ENCODE results near the gene VRTN. TPM values are rescaled to one million over a fixed set of nuclear protein-coding genes. Genes with fewer than 3 reads are reported as not detected.

VRTN gene
- total RNA-seq, 1 experiment from 2014 or later, result not detected

DNA sequence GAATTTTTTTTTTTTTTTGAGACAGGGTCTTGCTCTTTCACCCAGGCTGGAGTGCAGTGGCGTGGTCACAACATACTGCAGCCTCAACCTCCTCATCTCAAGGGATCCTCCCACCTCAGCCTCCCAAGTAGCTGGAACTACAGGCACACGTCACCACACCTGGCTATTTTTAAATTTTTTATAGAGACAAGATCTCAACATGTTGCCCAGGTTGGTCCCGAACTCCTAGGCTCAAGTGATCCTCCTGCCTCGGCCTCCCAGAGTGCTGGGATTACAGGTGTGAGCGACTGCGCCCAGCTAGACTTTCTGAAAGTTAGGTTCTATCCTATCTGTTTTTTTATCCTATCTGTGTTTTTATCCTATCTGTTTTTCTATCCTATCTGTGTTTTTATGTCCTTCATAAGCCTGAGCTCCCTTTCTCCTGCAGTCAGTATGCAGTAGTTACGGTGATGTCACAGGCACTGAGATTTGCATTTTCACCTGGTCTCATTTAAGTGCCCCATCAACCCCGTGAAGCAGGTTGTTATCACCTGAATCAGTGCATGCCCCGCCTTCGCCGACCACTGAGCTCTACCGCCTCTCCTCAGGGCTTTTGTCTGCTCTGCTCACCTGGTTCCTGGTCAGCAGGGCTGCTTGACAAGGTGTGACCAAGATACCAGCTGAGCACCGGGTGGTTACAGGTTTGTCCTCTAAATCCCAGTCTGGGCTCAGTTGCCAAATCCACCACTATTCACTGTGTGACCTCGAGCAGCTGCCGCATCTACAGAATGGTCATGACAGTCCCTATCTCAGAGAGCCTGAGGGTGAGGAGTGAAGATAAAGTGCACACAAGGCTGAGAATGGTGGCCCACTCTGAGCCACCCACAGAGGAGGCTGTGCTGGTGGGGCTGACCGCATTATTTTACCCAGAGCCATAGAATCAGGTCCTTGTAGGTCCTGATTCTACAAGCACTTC, 44.6 kb downstream of the VRTN start:
- intact Hi-C loops (cut with micrococcal nuclease), result no loop called here
- Mint-ChIP-seq H3K27ac (ENCODE audit: low read depth, unreplicated experiment) (no peak overlapping the region), H3K4me1 (ENCODE audit: insufficient read depth, unreplicated experiment) (no peaks in the 10 kb centered on the region), H3K9me3 (ENCODE audit: unreplicated experiment) (no peaks in the 10 kb centered on the region), H3K27me3 (ENCODE audit: insufficient read depth, unreplicated experiment) (peaks cover 94% of the 10 kb centered on the region), H3K4me3 (ENCODE audit: unreplicated experiment) (no peak overlapping the region), H3K36me3 (ENCODE audit: insufficient read depth, unreplicated experiment) (no peaks in the 10 kb centered on the region)
- TF ChIP-seq, protein P1, sequence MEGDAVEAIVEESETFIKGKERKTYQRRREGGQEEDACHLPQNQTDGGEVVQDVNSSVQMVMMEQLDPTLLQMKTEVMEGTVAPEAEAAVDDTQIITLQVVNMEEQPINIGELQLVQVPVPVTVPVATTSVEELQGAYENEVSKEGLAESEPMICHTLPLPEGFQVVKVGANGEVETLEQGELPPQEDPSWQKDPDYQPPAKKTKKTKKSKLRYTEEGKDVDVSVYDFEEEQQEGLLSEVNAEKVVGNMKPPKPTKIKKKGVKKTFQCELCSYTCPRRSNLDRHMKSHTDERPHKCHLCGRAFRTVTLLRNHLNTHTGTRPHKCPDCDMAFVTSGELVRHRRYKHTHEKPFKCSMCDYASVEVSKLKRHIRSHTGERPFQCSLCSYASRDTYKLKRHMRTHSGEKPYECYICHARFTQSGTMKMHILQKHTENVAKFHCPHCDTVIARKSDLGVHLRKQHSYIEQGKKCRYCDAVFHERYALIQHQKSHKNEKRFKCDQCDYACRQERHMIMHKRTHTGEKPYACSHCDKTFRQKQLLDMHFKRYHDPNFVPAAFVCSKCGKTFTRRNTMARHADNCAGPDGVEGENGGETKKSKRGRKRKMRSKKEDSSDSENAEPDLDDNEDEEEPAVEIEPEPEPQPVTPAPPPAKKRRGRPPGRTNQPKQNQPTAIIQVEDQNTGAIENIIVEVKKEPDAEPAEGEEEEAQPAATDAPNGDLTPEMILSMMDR (IDR thresholded peaks at IDR 0.05; ENCODE audit: unreplicated experiment), result no peak
- POLR2A ChIA-PET, result no interaction called here
- no peak for DNase-seq (ENCODE audit: unreplicated experiment)
- CTCF ChIA-PET, result interaction anchor here (0.7 kb wide), 1 partner anchor 159 kb away, joined by 3 read pairs; no protein-coding TSS in a partner anchor
- BruUV-seq (replicated peaks), result no TSS peak

DNA sequence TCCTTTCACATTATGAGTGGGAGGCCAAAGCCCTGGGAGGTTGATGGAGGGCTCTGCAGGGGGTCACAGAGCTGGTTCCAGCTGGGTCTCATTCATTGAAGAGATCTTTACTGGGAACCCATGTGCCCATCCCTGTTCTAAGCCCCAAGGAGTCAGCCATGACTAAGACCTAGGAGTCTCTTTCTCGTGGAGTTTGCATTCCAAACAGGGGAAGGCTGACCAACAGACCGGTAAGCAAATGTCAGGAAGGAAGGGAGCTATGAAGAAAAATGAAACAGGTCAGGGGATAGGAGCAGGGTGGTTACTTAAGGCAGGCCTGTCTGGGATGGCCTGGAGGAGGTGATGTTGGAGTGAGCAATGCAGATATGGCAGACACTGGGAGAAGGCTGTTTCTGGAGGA, 46.3 kb downstream of the VRTN start:
- Mint-ChIP-seq H3K27ac (ENCODE audit: low read depth, unreplicated experiment) (no peak overlapping the region), H3K4me3 (ENCODE audit: unreplicated experiment) (no peak overlapping the region), H3K36me3 (ENCODE audit: insufficient read depth, unreplicated experiment) (no peaks in the 10 kb centered on the region), H3K4me1 (ENCODE audit: insufficient read depth, unreplicated experiment) (no peaks in the 10 kb centered on the region), H3K9me3 (ENCODE audit: unreplicated experiment) (no peaks in the 10 kb centered on the region), H3K27me3 (ENCODE audit: insufficient read depth, unreplicated experiment) (peaks cover 96% of the 10 kb centered on the region)
- TF ChIP-seq, protein P1 (IDR thresholded peaks at IDR 0.05; ENCODE audit: unreplicated experiment), result no peak
- intact Hi-C loops (cut with micrococcal nuclease), result no loop called here
- POLR2A ChIA-PET, result no interaction called here
- CTCF ChIA-PET, result interaction anchor here (1.1 kb wide), 1 partner anchor 69 kb away, joined by 3 read pairs; no protein-coding TSS in a partner anchor
- no TSS peak for BruUV-seq (replicated peaks)
- DNase-seq (ENCODE audit: unreplicated experiment), result no peak

DNA sequence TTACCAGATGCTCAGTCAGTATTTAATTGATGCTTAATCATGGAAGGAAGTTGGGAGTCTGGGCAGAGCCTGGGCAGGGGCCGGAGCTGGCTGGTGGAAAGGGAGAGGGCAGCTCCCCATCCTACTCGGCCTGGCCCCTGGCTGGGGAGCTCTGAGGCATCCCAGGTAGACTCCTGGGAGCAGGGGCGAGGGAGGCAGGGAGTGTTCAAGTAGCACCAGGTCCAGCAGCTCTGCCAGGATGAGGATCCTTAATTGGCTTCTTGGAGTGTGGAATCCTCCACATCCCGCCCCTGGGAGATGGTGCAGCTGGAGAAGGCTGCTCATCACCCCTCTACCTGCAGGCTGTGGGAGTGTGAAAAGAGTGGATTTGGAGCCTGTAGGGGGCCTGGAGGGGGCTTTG, 46.8 kb downstream of the VRTN start:
- DNase-seq (ENCODE audit: unreplicated experiment), result no peak
- TF ChIP-seq, protein P1 (IDR thresholded peaks at IDR 0.05; ENCODE audit: unreplicated experiment), result no peak
- Mint-ChIP-seq H3K4me1 (ENCODE audit: insufficient read depth, unreplicated experiment) (no peaks in the 10 kb centered on the region), H3K36me3 (ENCODE audit: insufficient read depth, unreplicated experiment) (no peaks in the 10 kb centered on the region), H3K27me3 (ENCODE audit: insufficient read depth, unreplicated experiment) (peaks cover 96% of the 10 kb centered on the region), H3K9me3 (ENCODE audit: unreplicated experiment) (no peaks in the 10 kb centered on the region), H3K4me3 (ENCODE audit: unreplicated experiment) (no peak overlapping the region), H3K27ac (ENCODE audit: low read depth, unreplicated experiment) (no peak overlapping the region)
- ChIA-PET CTCF (interaction anchor here (1.1 kb wide), 1 partner anchor 69 kb away, joined by 3 read pairs; no protein-coding TSS in a partner anchor), POLR2A (no interaction called here)
- intact Hi-C loops (cut with micrococcal nuclease), result no loop called here
- BruUV-seq (replicated peaks), result no TSS peak

DNA sequence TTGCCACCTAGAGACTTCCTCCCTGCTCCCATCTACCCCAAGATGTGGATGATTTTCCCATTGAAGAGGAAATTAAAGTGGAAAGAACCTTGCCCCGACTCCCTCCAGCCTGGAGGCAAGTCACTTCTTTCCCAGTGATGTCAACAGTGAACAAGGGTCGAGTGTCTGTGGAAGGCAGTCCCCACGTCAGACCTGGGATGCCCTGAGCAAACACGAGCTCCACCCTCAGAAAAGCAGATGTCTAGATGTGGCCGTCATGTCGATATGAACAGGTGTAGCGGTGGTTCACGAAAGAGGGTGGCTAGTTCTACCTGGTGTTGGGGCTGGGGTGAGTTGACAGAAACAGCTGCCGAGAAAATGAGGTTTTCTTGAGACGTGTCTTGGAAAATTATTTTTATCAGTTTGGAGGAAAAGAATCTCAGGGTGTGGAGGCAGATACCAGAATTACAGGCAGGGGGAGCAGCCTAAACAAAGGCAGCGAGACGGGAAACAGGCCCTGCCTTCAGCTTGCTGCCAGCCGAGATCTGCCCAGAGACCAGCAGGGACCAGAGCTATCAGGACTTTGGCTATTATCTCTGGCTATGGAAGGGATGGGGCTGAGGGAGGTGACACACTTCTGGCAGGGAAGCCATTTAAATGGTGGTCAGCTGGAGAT, 51.9 kb downstream of the VRTN start:
- Mint-ChIP-seq H3K4me1 (ENCODE audit: insufficient read depth, unreplicated experiment) (peaks cover 4% of the 10 kb centered on the region), H3K4me3 (ENCODE audit: unreplicated experiment) (no peak overlapping the region), H3K27me3 (ENCODE audit: insufficient read depth, unreplicated experiment) (peaks cover 75% of the 10 kb centered on the region), H3K9me3 (ENCODE audit: unreplicated experiment) (no peaks in the 10 kb centered on the region), H3K27ac (ENCODE audit: low read depth, unreplicated experiment) (no peak overlapping the region), H3K36me3 (ENCODE audit: insufficient read depth, unreplicated experiment) (no peaks in the 10 kb centered on the region)
- DNase-seq (ENCODE audit: unreplicated experiment), result no peak
- no TSS peak for BruUV-seq (replicated peaks)
- CTCF ChIA-PET, result no interaction called here
- POLR2A ChIA-PET, result no interaction called here
- intact Hi-C loops (cut with micrococcal nuclease), result no loop called here
- TF ChIP-seq, protein P1 (IDR thresholded peaks at IDR 0.05; ENCODE audit: unreplicated experiment), result no peak
